A549 (cell line): ENCODE data around the gene TCN2.

Experiments
- POLR2A ChIP-seq: IDR thresholded peaks from 2 replicates; pipeline ENCODE4 v1.6.1; 2012; ENCODE audit warnings: mild to moderate bottlenecking, low read length
- POLR2AphosphoS2 ChIP-seq: conservative IDR thresholded peaks from 2 replicates; pipeline ENCODE4 v1.6.1; 2012; ENCODE audit warnings: low read length, improper control_type of control experiment, inconsistent platforms
- RAD21 ChIP-seq, 2 experiments: fragments of >200 bp in 1 of 2; sonication (Bioruptor Twin) in 1 of 2; formaldehyde crosslinking in 1 of 2; IDR thresholded peaks in 1 of 2; conservative IDR thresholded peaks in 1 of 2; 2 replicates in 1 of 2; 3 replicates in 1 of 2; pipeline ENCODE4 v1.6.1; 2012 to 2018; ENCODE audit warnings: inconsistent platforms in 1 of 2

- TF ChIP-seq RAD21 (conservative IDR thresholded peaks at IDR 0.05 in 1 of 2, IDR thresholded peaks at IDR 0.05 in 1 of 2) (no peak), POLR2AphosphoS2 (no peak), POLR2A (no peak)
These were observed 20.5 kb downstream of the TCN2 start for GRCh38 chr22:30627471-30627870.
